BLaER1 (cell line): ENCODE data around the gene CLN6.
"Not testable (repeated sequence)": the region's sequence is repeated elsewhere in the genome, so short reads cannot be mapped to it uniquely, and the experiment has no call there.

Experiments
- H3K27ac ChIP-seq: shearing (Covaris generic); formaldehyde crosslinking; 2 replicates; pipeline ENCODE4 v1.8.1; 2022
- H3K27me3 ChIP-seq: shearing (Covaris generic); formaldehyde crosslinking; 2 replicates; pipeline ENCODE4 v1.8.1; 2022
- H3K36me3 ChIP-seq: shearing (Covaris generic); formaldehyde crosslinking; 2 replicates; pipeline ENCODE4 v1.8.1; 2022
- H3K4me1 ChIP-seq: shearing (Covaris generic); formaldehyde crosslinking; 2 replicates; pipeline ENCODE4 v1.8.1; 2022
- H3K4me2 ChIP-seq: shearing (Covaris generic); formaldehyde crosslinking; 2 replicates; pipeline ENCODE4 v1.8.1; 2022
- H3K4me3 ChIP-seq: shearing (Covaris generic); formaldehyde crosslinking; 2 replicates; pipeline ENCODE4 v1.8.1; 2022
- H3K9ac ChIP-seq: shearing (Covaris generic); formaldehyde crosslinking; 2 replicates; pipeline ENCODE4 v1.8.1; 2022
- H3K9me3 ChIP-seq: shearing (Covaris generic); formaldehyde crosslinking; 2 replicates; pipeline ENCODE4 v1.8.1; 2022
- H4K20me1 ChIP-seq: shearing (Covaris generic); formaldehyde crosslinking; 2 replicates; pipeline ENCODE4 v1.8.1; 2022
- Cebpa-rat ChIP-seq: shearing (Covaris generic); IDR thresholded peaks from 2 replicates; pipeline ENCODE4 v1.8.1; 2022

The CLN6 gene

GRCh38 chr15:68217341-68217740, 12.2 kb downstream of the CLN6 start:
- no peak overlapping the region for H3K9ac ChIP-seq
- H3K27me3 ChIP-seq, result no peaks in the 10 kb centered on the region
- peaks cover 57% of the 10 kb centered on the region for H3K36me3 ChIP-seq
- TF ChIP-seq Cebpa-rat, result no peak
- H3K4me3 ChIP-seq, result no peak overlapping the region
- no peak overlapping the region for H3K4me2 ChIP-seq
- no peak overlapping the region for H3K27ac ChIP-seq
- H3K9me3 ChIP-seq, result peaks cover 22% of the 10 kb centered on the region
- no peaks in the 10 kb centered on the region for H4K20me1 ChIP-seq
- peaks cover 55% of the 10 kb centered on the region for H3K4me1 ChIP-seq

GRCh38 chr15:68214838-68215254, 14.7 kb downstream of the CLN6 start:
- Histone ChIP-seq H3K9ac (peak overlapping the region; percentile 50; the same call in 1 of the 2 replicates), H4K20me1 (no peaks in the 10 kb centered on the region), H3K9me3 (peaks cover 8% of the 10 kb centered on the region; the same call in 1 of the 2 replicates), H3K4me3 (0 out of 2 replicates have a peak overlapping the region, but pooled peaks have one; percentile 28), H3K36me3 (peaks cover 40% of the 10 kb centered on the region), H3K27me3 (no peaks in the 10 kb centered on the region), H3K4me2 (peak overlapping the region; percentile 88), H3K4me1 (peaks cover 69% of the 10 kb centered on the region), H3K27ac (peak overlapping the region; percentile 74)
- TF ChIP-seq Cebpa-rat, result no peak

GRCh38 chr15:68213991-68214837, 15.3 kb downstream of the CLN6 start:
- no peak for TF ChIP-seq Cebpa-rat
- Histone ChIP-seq H3K27me3 (no peaks in the 10 kb centered on the region), H3K9ac (peak overlapping the region; percentile 50; the same call in 1 of the 2 replicates), H3K36me3 (peaks cover 34% of the 10 kb centered on the region), H3K27ac (peak overlapping the region; percentile 74), H3K4me3 (0 out of 2 replicates have a peak overlapping the region, but pooled peaks have one; percentile 28), H3K4me2 (peak overlapping the region; percentile 88), H3K9me3 (peaks cover 2% of the 10 kb centered on the region; the same call in 1 of the 2 replicates), H4K20me1 (no peaks in the 10 kb centered on the region), H3K4me1 (peaks cover 69% of the 10 kb centered on the region)

GRCh38 chr15:68213491-68213845, 16.1 kb downstream of the CLN6 start:
- peaks cover 26% of the 10 kb centered on the region for H3K36me3 ChIP-seq
- H3K9me3 ChIP-seq, H3K4me3 ChIP-seq, H3K27ac ChIP-seq, H3K9ac ChIP-seq, H4K20me1 ChIP-seq, H3K27me3 ChIP-seq: not testable (repeated sequence)
- peaks cover 73% of the 10 kb centered on the region for H3K4me1 ChIP-seq
- H3K4me2 ChIP-seq, result peak overlapping the region; percentile 88

GRCh38 chr15:68211656-68212320, 17.7 kb downstream of the CLN6 start:
- no peaks in the 10 kb centered on the region for H3K9me3 ChIP-seq
- H3K27ac ChIP-seq, result peak overlapping the region; percentile 90
- H3K27me3 ChIP-seq, result no peaks in the 10 kb centered on the region
- peak overlapping the region; percentile 90; the same call in 1 of the 2 replicates for H3K4me2 ChIP-seq
- no peak for TF ChIP-seq Cebpa-rat
- no peak overlapping the region for H3K4me3 ChIP-seq
- no peaks in the 10 kb centered on the region for H4K20me1 ChIP-seq
- H3K9ac ChIP-seq, result no peak overlapping the region
- H3K36me3 ChIP-seq, result peaks cover 17% of the 10 kb centered on the region
- H3K4me1 ChIP-seq, result peaks cover 88% of the 10 kb centered on the region

- peaks cover 91% of the 10 kb centered on the region for H3K4me1 ChIP-seq
- peaks cover 9% of the 10 kb centered on the region for H3K36me3 ChIP-seq
- H3K27ac ChIP-seq, result peak overlapping the region; percentile 90
- no peaks in the 10 kb centered on the region for H4K20me1 ChIP-seq
- H3K27me3 ChIP-seq, result no peaks in the 10 kb centered on the region
- peak overlapping the region; percentile 74 for H3K9ac ChIP-seq
- H3K9me3 ChIP-seq, result no peaks in the 10 kb centered on the region
- TF ChIP-seq Cebpa-rat, result no peak
- peak overlapping the region; percentile 54 for H3K4me3 ChIP-seq
- peak overlapping the region; percentile 90 for H3K4me2 ChIP-seq
Observed at GRCh38 chr15:68210821-68211655, 18.5 kb downstream of the CLN6 start.

GRCh38 chr15:68210409-68210756, 19.1 kb downstream of the CLN6 start:
- H3K27me3 ChIP-seq, result no peaks in the 10 kb centered on the region
- peak overlapping the region; percentile 54 for H3K4me3 ChIP-seq
- TF ChIP-seq Cebpa-rat, result no peak
- H3K4me2 ChIP-seq, result peak overlapping the region; percentile 90
- peaks cover 91% of the 10 kb centered on the region for H3K4me1 ChIP-seq
- H3K36me3 ChIP-seq, result peaks cover 7% of the 10 kb centered on the region; the same call in 1 of the 2 replicates
- H3K9me3 ChIP-seq, result no peaks in the 10 kb centered on the region
- no peaks in the 10 kb centered on the region for H4K20me1 ChIP-seq
- H3K27ac ChIP-seq, result peak overlapping the region; percentile 90
- H3K9ac ChIP-seq, result peak overlapping the region; percentile 74

- Histone ChIP-seq H3K4me2 (peak overlapping the region; percentile 90), H3K4me1 (peaks cover 91% of the 10 kb centered on the region), H3K4me3 (peak overlapping the region; percentile 54), H3K27me3 (no peaks in the 10 kb centered on the region), H3K36me3 (peaks cover 7% of the 10 kb centered on the region; the same call in 1 of the 2 replicates), H3K9me3 (no peaks in the 10 kb centered on the region), H4K20me1 (no peaks in the 10 kb centered on the region), H3K27ac (peak overlapping the region; percentile 90), H3K9ac (peak overlapping the region; percentile 74)
- TF ChIP-seq Cebpa-rat, result no peak
Observed at GRCh38 chr15:68209735-68210408, 19.7 kb downstream of the CLN6 start.

GRCh38 chr15:68209272-68209671, 20.3 kb downstream of the CLN6 start:
- no peaks in the 10 kb centered on the region for H3K9me3 ChIP-seq
- H3K9ac ChIP-seq, result peak overlapping the region; percentile 74
- peak overlapping the region; percentile 54; the same call in 1 of the 2 replicates for H3K4me3 ChIP-seq
- H3K4me1 ChIP-seq, result peaks cover 91% of the 10 kb centered on the region
- peak overlapping the region; percentile 90 for H3K4me2 ChIP-seq
- H3K36me3 ChIP-seq, result peaks cover 7% of the 10 kb centered on the region; the same call in 1 of the 2 replicates
- H3K27me3 ChIP-seq, result no peaks in the 10 kb centered on the region
- peak overlapping the region; percentile 90 for H3K27ac ChIP-seq
- H4K20me1 ChIP-seq, result no peaks in the 10 kb centered on the region
- no peak for TF ChIP-seq Cebpa-rat
